Measurements from ENCODE around the gene TEX10. TPM values are rescaled to one million over a fixed set of nuclear protein-coding genes. Genes with fewer than 3 reads are reported as not detected.

Gene TEX10
- total RNA-seq, 4 donors from 2014 or later = 10.4 to 16.4 (median 11.2) TPM

GRCh38 chr9:100287186-100287585, 65.6 kb downstream of the TEX10 start:
- Histone ChIP-seq H3K4me1 (no peaks in the 10 kb centered on the region), H3K9me3 (peaks cover 0 to 16% (median 7%) of the 10 kb centered on the region in 4 donors), H3K27ac (replicated peaks in 1 of 4) (no peak overlapping the region), H3K36me3 (peaks cover 28 to 99% (median 63%) of the 10 kb centered on the region in 4 donors), H3K27me3 (no peaks in the 10 kb centered on the region), H3K4me3 (no peak overlapping the region)
- TF ChIP-seq EP300 (IDR thresholded peaks at IDR 0.05) = no peak
- TF ChIP-seq, protein P1, sequence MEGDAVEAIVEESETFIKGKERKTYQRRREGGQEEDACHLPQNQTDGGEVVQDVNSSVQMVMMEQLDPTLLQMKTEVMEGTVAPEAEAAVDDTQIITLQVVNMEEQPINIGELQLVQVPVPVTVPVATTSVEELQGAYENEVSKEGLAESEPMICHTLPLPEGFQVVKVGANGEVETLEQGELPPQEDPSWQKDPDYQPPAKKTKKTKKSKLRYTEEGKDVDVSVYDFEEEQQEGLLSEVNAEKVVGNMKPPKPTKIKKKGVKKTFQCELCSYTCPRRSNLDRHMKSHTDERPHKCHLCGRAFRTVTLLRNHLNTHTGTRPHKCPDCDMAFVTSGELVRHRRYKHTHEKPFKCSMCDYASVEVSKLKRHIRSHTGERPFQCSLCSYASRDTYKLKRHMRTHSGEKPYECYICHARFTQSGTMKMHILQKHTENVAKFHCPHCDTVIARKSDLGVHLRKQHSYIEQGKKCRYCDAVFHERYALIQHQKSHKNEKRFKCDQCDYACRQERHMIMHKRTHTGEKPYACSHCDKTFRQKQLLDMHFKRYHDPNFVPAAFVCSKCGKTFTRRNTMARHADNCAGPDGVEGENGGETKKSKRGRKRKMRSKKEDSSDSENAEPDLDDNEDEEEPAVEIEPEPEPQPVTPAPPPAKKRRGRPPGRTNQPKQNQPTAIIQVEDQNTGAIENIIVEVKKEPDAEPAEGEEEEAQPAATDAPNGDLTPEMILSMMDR (IDR thresholded peaks at IDR 0.05) = no peak
- WGBS = 97% methylated on average over 5 of the region's 5 CpGs
- intact Hi-C loops (cut with DNase I) = no loop called here
- DNase-seq (ENCODE audit: extremely low spot score) = no peak

GRCh38 chr9:100286257-100286656, 66.5 kb downstream of the TEX10 start:
- H3K4me1 ChIP-seq = no peaks in the 10 kb centered on the region
- H3K27ac ChIP-seq (replicated peaks in 1 of 4) = no peak overlapping the region
- no peak overlapping the region for H3K4me3 ChIP-seq
- 93% methylated on average over 6 of the region's 6 CpGs for WGBS
- intact Hi-C loops (cut with DNase I) = no loop called here
- no peak for DNase-seq (ENCODE audit: extremely low spot score)
- H3K27me3 ChIP-seq = no peaks in the 10 kb centered on the region
- peaks cover 0 to 16% (median 7%) of the 10 kb centered on the region in 4 donors for H3K9me3 ChIP-seq
- peaks cover 28 to 99% (median 57%) of the 10 kb centered on the region in 4 donors for H3K36me3 ChIP-seq
- TF ChIP-seq, protein P1 (IDR thresholded peaks at IDR 0.05) = no peak
- TF ChIP-seq POLR2A (IDR thresholded peaks at IDR 0.05; ENCODE audit: low read depth) (no peak), EP300 (IDR thresholded peaks at IDR 0.05) (no peak), POLR2AphosphoS5 (IDR thresholded peaks at IDR 0.05) (no peak)

- Histone ChIP-seq H3K9me3 (peaks cover 0 to 16% (median 7%) of the 10 kb centered on the region in 4 donors), H3K4me3 (no peak overlapping the region), H3K27ac (replicated peaks in 1 of 4) (no peak overlapping the region), H3K36me3 (peaks cover 28 to 95% (median 51%) of the 10 kb centered on the region in 4 donors), H3K27me3 (no peaks in the 10 kb centered on the region), H3K4me1 (no peaks in the 10 kb centered on the region)
- DNase-seq (ENCODE audit: extremely low spot score) = no peak
- TF ChIP-seq POLR2AphosphoS5 (IDR thresholded peaks at IDR 0.05) (no peak), POLR2A (IDR thresholded peaks at IDR 0.05; ENCODE audit: low read depth) (no peak)
- intact Hi-C loops (cut with DNase I) = no loop called here
- 95% methylated on average over 7 of the region's 7 CpGs for WGBS
These were observed 67.1 kb downstream of the TEX10 start for GRCh38 chr9:100285601-100286000.

- intact Hi-C loops (cut with DNase I) = no loop called here
- Histone ChIP-seq H3K27me3 (no peaks in the 10 kb centered on the region), H3K4me1 (no peaks in the 10 kb centered on the region), H3K27ac (replicated peaks in 1 of 4) (no peak overlapping the region), H3K9me3 (peaks cover 0 to 16% (median 7%) of the 10 kb centered on the region in 4 donors), H3K36me3 (peaks cover 28 to 90% (median 46%) of the 10 kb centered on the region in 4 donors), H3K4me3 (no peak overlapping the region)
- TF ChIP-seq POLR2AphosphoS5 (IDR thresholded peaks at IDR 0.05) (no peak), EP300 (IDR thresholded peaks at IDR 0.05) (no peak), POLR2A (IDR thresholded peaks at IDR 0.05; ENCODE audit: low read depth) (no peak)
- TF ChIP-seq, protein P1 (IDR thresholded peaks at IDR 0.05) = no peak
- DNase-seq (ENCODE audit: extremely low spot score) = no peak
These were observed 67.7 kb downstream of the TEX10 start for GRCh38 chr9:100285080-100285479.

DNA sequence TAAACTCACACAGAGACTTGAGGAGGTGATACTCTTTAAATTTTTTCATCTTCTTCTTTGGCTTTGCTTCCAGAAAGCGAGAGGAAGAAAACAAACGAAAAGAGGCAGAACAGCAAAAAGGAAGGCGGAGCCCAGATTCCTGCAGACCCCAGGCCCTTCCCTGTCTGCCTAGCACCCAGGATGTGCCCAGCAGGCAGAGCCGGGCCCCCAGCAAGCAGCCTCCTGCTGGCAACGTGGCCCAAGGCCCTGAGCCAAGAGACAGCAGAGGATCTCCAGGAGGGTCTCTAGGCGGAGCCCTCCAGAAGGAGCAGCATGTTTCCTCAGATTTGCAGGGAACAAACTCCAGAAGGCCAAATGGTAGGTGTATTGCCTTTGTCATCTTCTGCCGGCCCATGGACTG, 68.5 kb downstream of the TEX10 start:
- TF ChIP-seq, protein P1 (IDR thresholded peaks at IDR 0.05) = no peak
- no peak for TF ChIP-seq EP300 (IDR thresholded peaks at IDR 0.05)
- TF ChIP-seq POLR2AphosphoS5 (IDR thresholded peaks at IDR 0.05) = no peak
- no peak for TF ChIP-seq POLR2A (IDR thresholded peaks at IDR 0.05; ENCODE audit: low read depth)
- intact Hi-C loops (cut with DNase I) = no loop called here
- 88% methylated on average over 7 of the region's 7 CpGs for WGBS
- no peak overlapping the region for H3K27ac ChIP-seq (replicated peaks in 1 of 4)
- H3K4me3 ChIP-seq = no peak overlapping the region
- no peaks in the 10 kb centered on the region for H3K27me3 ChIP-seq
- no peaks in the 10 kb centered on the region for H3K4me1 ChIP-seq
- DNase-seq (ENCODE audit: extremely low spot score) = no peak
- H3K9me3 ChIP-seq = peaks cover 0 to 16% (median 7%) of the 10 kb centered on the region in 4 donors
- H3K36me3 ChIP-seq = peaks cover 28 to 85% (median 44%) of the 10 kb centered on the region in 4 donors
